Measurements from ENCODE around the gene DUSP9.
"Not testable (repeated sequence)": the region's sequence is repeated elsewhere in the genome, so short reads cannot be mapped to it uniquely, and the experiment has no call there.

- not testable (repeated sequence) for TF ChIP-seq CTCF (IDR thresholded peaks at IDR 0.05; ENCODE audit: insufficient read depth, low read depth, low read length); EZH2 (IDR thresholded peaks at IDR 0.05; ENCODE audit: insufficient read depth, low read length)
Observed at GRCh38 chrX:153683486-153683885, 36.5 kb downstream of the DUSP9 start.

Measured in astrocyte (in vitro differentiated cells and primary cell).